ENCODE results near the gene KCNH3.

Gene KCNH3

DNA sequence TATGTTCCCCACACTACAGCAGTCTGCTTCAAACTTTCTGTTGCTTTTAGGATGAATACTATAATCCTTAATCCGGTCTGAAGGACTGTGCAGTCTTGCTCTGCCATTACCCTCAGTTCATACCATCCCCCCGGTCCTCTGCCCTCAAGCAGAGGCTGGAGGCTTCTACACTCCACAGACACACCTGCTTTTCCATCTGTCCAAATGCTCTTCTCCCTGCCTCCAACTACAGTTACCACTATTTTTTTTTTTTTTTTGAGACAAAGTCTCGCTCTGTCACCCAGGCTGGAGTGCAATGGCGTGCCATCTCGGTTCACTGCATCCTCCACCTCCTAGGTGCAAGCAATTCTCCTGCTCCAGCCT, 19.3 kb upstream of the KCNH3 start:
- ChIA-PET POLR2A (no interaction called here), CTCF (interaction anchor here (1.0 to 17.4 kb wide), 5 partner anchors 8 to 188 kb away, joined by 3 to 1125 read pairs (median 6); partner anchors contain the start of genes DNAJC22 and SPATS2)
- TF ChIP-seq, protein P1, sequence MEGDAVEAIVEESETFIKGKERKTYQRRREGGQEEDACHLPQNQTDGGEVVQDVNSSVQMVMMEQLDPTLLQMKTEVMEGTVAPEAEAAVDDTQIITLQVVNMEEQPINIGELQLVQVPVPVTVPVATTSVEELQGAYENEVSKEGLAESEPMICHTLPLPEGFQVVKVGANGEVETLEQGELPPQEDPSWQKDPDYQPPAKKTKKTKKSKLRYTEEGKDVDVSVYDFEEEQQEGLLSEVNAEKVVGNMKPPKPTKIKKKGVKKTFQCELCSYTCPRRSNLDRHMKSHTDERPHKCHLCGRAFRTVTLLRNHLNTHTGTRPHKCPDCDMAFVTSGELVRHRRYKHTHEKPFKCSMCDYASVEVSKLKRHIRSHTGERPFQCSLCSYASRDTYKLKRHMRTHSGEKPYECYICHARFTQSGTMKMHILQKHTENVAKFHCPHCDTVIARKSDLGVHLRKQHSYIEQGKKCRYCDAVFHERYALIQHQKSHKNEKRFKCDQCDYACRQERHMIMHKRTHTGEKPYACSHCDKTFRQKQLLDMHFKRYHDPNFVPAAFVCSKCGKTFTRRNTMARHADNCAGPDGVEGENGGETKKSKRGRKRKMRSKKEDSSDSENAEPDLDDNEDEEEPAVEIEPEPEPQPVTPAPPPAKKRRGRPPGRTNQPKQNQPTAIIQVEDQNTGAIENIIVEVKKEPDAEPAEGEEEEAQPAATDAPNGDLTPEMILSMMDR (IDR thresholded peaks at IDR 0.05; ENCODE audit: insufficient read depth, low read length, missing control alignments): no peak
- no peak overlapping the region for H3K4me3 ChIP-seq (ENCODE audit: low read depth, low read length)
- DNase-seq (ENCODE audit: low read depth, low spot score): no peak

- ChIA-PET CTCF (interaction anchor here (0.7 to 5.4 kb wide), 4 partner anchors 9 to 190 kb away, joined by 3 to 44 read pairs (median 4); no protein-coding TSS in a partner anchor), POLR2A (no interaction called here)
- H3K4me3 ChIP-seq (ENCODE audit: low read depth, low read length): no peak overlapping the region
- DNase-seq (ENCODE audit: low read depth, low spot score): no peak
- TF ChIP-seq, protein P1 (IDR thresholded peaks at IDR 0.05; ENCODE audit: insufficient read depth, low read length, missing control alignments): no peak
Measured at GRCh38 chr12:49521389-49521788, 17.4 kb upstream of the KCNH3 start.

- TF ChIP-seq, protein P1 (IDR thresholded peaks at IDR 0.05; ENCODE audit: insufficient read depth, low read length, missing control alignments): no peak
- POLR2A ChIA-PET: no interaction called here
- H3K4me3 ChIP-seq (ENCODE audit: low read depth, low read length): no peak overlapping the region
- no peak for DNase-seq (ENCODE audit: low read depth, low spot score)
- CTCF ChIA-PET: interaction anchor here (0.9 to 5.4 kb wide), 5 partner anchors 8 to 177 kb away, joined by 3 to 52 read pairs (median 12); partner anchors contain the start of gene DNAJC22
Measured at GRCh38 chr12:49524660-49525324, 14.0 kb upstream of the KCNH3 start.

DNA sequence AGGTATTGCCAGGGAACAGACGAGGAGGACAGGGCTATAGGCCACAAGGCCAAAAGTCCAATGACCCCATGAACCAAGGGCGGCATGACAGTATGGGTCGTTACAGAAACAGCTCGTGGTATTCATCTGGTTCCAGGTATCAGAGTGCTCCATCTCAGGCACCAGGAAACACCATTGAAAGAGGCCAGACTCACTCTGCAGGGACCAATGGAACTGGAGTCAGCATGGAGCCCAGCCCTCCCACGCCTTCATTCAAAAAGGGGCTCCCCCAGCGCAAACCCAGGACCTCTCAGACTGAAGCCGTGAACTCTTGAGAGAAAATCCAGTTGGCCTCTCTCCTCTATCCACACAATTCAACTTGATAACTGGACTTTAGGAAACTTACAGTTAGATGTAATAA, 12.9 kb upstream of the KCNH3 start:
- CTCF ChIA-PET: interaction anchor here (1.2 to 5.4 kb wide), 5 partner anchors 13 to 237 kb away, joined by 3 to 52 read pairs (median 5); no protein-coding TSS in a partner anchor
- no peak overlapping the region for H3K4me3 ChIP-seq (ENCODE audit: low read depth, low read length)
- POLR2A ChIA-PET: no interaction called here
- TF ChIP-seq, protein P1 (IDR thresholded peaks at IDR 0.05; ENCODE audit: insufficient read depth, low read length, missing control alignments): no peak
- DNase-seq (ENCODE audit: low read depth, low spot score): no peak

GRCh38 chr12:49527361-49528130, 11.3 kb upstream of the KCNH3 start:
- TF ChIP-seq, protein P1 (IDR thresholded peaks at IDR 0.05; ENCODE audit: insufficient read depth, low read length, missing control alignments): no peak
- ChIA-PET CTCF (interaction anchor here (1.0 to 5.4 kb wide), 6 partner anchors 13 to 196 kb away, joined by 3 to 52 read pairs (median 4); no protein-coding TSS in a partner anchor), POLR2A (interaction anchor here (1.1 kb wide), 1 partner anchor 161 kb away, joined by 3 read pairs; no protein-coding TSS in a partner anchor)
- H3K4me3 ChIP-seq (ENCODE audit: low read depth, low read length): no peak overlapping the region
- no peak for DNase-seq (ENCODE audit: low read depth, low spot score)

- H3K4me3 ChIP-seq (ENCODE audit: low read depth, low read length): no peak overlapping the region
- POLR2A ChIA-PET: no interaction called here
- DNase-seq (ENCODE audit: low read depth, low spot score): no peak
- TF ChIP-seq, protein P1 (IDR thresholded peaks at IDR 0.05; ENCODE audit: insufficient read depth, low read length, missing control alignments): no peak
- CTCF ChIA-PET: interaction anchor here (1.1 to 1.3 kb wide), 2 partner anchors 159 to 171 kb away, joined by 3 to 4 read pairs; no protein-coding TSS in a partner anchor
Measured at GRCh38 chr12:49529414-49529813, 9.4 kb upstream of the KCNH3 start.

Measured in AG04449 (cell line).